ENCODE results near the gene NUP153. TPM values are rescaled to one million over a fixed set of nuclear protein-coding genes. Genes with fewer than 3 reads are reported as not detected.

The NUP153 gene
- total RNA-seq, 1 donor from 2014 or later, result 68.7 TPM

Small RNAs within 50 kb of the gene (small RNA-seq; reads per million reads assigned to genes)
- not detected for gene RF00019
- 2.9 reads per million, percentile 91 among the genes with 10 or more reads in this experiment for gene RNA5SP204
- not detected for gene RNU6-190P
- gene SUMO2P13, result not detected

Other genes with a start within 250 kb of the NUP153 start
- gene FAM8A1, start 106.6 kb downstream of the NUP153 start, total RNA-seq (ENCODE audit: low replicate concordance), result 18.0 and 22.9 TPM in 2 replicates

All from neural progenitor cell (in vitro differentiated cells).